ENCODE measurements around the gene LGI2.

DNA sequence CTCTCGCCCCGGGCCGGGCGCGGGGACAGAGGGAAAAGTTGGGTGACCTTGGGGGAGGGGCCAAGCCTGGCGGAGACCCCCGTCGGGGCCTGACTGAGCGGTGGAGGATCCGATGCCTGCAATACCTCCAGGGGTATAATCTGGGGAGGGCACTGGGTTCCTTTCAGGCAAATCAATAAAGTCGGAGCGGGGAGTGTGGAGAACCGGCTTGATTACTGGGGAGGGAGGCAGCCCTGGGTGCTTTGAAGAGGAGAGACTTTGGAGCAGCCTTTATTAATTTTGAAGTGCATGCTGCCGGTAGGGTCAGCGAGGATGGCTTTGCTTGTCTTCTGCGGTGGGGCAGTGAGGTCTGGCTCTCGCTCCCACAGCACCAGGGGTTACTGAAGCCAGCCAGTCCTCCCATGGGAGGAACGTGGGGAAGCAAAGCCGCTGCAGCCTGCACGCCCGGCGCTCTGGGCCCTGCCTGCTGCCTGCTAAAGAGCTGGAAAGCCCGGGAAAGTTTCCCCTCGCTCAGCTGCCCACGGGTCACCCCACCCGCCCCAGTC lies 403 bp upstream of the LGI2 start:
- TF ChIP-seq, protein P1, sequence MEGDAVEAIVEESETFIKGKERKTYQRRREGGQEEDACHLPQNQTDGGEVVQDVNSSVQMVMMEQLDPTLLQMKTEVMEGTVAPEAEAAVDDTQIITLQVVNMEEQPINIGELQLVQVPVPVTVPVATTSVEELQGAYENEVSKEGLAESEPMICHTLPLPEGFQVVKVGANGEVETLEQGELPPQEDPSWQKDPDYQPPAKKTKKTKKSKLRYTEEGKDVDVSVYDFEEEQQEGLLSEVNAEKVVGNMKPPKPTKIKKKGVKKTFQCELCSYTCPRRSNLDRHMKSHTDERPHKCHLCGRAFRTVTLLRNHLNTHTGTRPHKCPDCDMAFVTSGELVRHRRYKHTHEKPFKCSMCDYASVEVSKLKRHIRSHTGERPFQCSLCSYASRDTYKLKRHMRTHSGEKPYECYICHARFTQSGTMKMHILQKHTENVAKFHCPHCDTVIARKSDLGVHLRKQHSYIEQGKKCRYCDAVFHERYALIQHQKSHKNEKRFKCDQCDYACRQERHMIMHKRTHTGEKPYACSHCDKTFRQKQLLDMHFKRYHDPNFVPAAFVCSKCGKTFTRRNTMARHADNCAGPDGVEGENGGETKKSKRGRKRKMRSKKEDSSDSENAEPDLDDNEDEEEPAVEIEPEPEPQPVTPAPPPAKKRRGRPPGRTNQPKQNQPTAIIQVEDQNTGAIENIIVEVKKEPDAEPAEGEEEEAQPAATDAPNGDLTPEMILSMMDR (IDR thresholded peaks at IDR 0.05): no peak
- TF ChIP-seq YY1 (IDR thresholded peaks at IDR 0.05; ENCODE audit: low read depth): no peak
- no peak for TF ChIP-seq POLR2AphosphoS5 (IDR thresholded peaks at IDR 0.05; ENCODE audit: low read depth, low read length)
- TF ChIP-seq, protein P2, sequence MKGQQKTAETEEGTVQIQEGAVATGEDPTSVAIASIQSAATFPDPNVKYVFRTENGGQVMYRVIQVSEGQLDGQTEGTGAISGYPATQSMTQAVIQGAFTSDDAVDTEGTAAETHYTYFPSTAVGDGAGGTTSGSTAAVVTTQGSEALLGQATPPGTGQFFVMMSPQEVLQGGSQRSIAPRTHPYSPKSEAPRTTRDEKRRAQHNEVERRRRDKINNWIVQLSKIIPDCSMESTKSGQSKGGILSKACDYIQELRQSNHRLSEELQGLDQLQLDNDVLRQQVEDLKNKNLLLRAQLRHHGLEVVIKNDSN (IDR thresholded peaks at IDR 0.05; ENCODE audit: borderline replicate concordance, low read depth): no peak
- TF ChIP-seq RAD21 (IDR thresholded peaks at IDR 0.05; ENCODE audit: low read length): no peak
- no peak for TF ChIP-seq SMC3 (IDR thresholded peaks at IDR 0.05; ENCODE audit: low read depth, low read length)
- TF ChIP-seq, protein P3, sequence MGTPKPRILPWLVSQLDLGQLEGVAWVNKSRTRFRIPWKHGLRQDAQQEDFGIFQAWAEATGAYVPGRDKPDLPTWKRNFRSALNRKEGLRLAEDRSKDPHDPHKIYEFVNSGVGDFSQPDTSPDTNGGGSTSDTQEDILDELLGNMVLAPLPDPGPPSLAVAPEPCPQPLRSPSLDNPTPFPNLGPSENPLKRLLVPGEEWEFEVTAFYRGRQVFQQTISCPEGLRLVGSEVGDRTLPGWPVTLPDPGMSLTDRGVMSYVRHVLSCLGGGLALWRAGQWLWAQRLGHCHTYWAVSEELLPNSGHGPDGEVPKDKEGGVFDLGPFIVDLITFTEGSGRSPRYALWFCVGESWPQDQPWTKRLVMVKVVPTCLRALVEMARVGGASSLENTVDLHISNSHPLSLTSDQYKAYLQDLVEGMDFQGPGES (IDR thresholded peaks at IDR 0.05; ENCODE audit: low read depth, low read length): no peak

Data from SK-N-SH (cell line).